Activated T-cell treated with anti-CD3 and anti-CD28 coated beads for 1 hour (primary cell): ENCODE results near the gene ALG3.

ENCODE experiments used
- DNase-seq: peaks from one replicate; pipeline ENCODE4 v3.0.0-alpha.2; 2020; ENCODE audit warnings: low read depth

The ALG3 gene

DNA sequence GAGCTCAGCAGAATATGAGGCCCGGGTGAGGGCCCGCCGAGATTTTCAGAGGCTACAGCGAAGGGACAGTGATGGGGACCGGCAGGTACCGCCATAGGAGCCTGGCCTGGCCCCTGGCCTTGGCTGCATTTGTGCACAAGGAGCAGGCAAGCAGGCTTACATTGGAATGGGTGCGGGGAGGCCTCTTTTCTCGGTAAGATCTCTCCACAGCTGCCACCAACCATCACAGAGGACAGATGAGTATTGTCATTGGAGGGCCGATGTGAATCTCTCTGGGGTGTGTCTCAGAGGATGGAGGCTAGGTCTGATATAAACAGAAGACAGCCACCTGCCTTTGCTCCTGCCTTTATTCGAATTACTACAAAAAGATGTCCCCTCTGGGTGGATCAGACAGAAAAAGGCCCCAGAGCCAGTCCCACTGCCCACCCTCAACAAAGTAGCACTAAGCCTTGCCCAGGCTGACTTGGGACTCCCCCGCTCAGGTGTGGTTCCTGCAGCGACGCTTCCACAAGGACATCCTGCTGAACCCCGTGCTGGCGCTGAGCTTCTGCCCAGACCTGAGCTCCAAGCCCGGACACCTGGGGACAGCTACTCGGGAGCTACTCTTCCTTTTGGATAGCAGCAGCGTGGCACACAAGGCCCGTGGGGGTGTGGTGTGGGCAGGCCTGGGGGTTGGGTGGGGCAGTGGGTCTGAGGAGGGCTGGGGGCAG lies 13.9 kb downstream of the ALG3 start:
- no peak for DNase-seq

DNA sequence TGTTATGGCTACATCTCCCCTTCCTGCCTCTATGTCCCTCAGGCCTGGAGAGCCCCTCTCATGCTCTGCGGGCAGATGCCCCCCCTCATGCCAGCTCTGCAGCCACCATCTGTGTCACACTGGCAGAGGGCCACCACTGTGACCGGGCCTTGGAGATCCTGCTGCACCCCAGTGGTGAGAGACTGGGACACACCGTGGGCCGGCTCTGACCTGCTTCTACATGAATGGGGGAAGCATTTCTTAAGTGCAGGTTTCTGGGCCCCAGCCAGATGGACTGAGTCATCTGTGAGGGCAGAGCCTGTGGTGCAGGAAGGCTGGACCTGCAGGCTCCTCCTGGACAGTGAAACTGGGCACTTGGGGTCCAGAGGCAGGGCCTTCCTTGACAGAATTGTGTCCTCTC lies 14.5 kb downstream of the ALG3 start:
- no peak for DNase-seq

DNA sequence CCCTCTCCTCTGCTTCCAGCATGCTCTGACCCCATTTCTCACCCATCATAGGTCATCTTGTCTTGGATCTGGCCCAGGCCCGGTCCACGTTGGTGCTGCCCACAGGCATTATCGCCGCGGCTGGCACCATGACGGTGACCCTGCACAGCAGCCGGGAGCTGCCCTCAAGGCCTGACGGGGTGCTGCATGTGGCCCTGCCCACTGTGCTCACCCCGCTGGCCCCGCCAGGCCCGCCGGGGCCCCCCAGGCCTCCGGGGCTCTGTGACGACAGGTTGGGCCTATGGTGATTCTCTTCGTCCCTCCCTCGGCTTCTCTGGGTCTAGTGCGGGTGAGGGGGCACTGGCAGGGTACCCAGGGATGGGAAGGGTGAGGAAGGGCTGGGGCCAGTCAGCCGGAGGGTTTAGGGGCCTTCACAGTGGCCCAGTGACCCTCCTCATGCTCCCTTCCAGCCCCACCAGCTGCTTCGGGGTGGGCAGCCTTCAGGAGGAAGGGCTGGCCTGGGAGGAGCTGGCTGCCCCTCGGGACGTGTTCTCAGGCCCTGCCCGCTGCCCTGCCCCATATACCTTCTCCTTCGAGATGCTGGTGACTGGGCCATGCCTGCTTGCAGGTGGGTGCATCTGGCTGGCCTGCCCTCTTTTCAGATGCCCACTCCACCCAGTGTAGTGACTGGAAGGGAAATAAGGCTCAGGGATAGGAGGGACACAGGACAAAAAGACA lies 15.5 kb downstream of the ALG3 start:
- DNase-seq, result no peak

DNA sequence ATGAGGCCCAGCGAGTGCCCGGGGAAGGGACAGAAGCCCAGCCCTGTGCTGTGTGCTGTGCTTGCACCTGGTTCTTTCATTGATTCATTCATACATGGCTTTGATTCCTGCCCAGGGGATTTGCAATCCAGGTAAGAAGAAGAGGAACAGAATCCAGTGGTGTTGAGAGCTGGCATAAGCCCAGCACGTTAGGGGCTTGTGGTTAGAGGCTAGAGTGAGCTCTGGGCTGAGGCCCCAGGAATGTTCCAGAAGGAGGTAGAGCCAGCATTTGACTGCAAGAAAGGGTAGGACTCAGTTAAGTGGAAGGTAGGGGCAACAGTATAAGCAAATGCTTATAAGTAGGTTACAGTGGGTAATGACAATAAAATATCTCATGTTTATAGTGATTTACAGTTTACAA lies 17.1 kb downstream of the ALG3 start:
- DNase-seq, result no peak

DNA sequence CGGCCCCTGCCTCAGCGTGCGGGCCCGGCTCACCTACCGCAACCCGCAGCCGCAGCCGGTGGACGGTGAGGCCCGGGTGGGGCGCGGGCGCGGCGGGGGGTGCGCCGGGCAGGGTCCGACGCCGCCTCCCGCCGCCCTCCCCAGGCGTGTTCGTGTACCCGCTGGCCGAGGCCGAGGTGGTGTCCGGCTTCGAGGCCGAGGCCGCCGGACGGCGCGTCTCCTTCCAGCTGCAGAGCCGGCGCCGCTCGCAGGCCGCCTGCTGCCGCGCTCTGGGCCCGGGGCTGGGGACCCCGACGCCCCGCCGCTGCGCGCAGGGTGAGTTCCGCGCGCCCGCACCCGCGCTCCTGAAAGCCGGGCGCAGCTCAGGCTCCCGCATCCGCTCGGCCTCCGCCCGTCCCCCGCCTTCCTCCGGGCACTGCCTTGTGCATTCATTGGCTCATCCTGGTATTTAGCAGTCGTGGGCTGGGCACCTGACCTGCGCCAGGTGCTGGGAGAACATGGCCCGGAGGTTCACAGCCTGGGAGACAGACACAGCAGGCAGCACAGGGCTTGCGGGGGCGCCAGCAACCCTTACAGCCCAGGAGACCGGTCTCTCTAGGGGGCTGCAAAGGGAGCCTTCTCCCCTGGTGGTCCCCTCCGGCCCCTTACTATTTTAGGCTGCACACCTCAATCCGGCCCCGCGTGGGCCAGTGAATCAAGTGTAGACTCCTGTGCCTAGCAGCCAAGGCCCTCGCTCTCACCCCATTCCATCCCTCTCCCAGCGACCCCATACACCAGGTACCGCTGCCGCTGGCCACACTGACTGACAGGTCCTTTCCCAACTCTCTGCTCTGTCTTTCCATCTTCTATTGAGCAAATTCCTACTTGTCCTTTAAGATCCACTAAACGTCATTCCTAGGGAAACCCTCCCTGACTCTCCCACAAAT lies 17.9 kb downstream of the ALG3 start:
- DNase-seq, result no peak

DNA sequence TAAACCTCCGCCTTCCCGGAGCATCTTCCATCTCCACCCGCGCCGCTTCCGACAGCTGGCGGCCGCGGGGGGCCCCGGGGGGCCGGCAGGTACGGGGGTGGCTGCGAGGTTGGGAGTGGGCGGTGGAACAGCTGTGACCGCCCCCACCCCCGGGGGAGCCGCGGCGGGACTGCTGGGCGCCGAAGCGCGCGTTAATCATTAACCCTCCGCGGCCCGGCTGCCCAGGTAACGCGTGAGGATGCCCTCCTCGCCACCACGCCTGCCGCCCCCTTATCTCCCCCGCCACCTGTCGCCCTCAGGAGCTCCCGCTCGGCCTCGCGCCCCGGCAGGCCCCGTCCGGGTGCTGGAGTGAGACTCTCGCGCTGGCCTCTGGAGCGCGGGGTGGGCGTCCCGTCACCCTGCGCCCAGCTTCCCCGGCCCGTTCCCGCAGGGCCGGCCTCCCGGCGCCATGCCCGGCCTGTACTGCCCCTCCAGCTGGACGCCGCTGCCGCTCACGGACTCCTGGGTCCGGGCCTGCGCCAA lies 18.6 kb downstream of the ALG3 start:
- no peak for DNase-seq

DNA sequence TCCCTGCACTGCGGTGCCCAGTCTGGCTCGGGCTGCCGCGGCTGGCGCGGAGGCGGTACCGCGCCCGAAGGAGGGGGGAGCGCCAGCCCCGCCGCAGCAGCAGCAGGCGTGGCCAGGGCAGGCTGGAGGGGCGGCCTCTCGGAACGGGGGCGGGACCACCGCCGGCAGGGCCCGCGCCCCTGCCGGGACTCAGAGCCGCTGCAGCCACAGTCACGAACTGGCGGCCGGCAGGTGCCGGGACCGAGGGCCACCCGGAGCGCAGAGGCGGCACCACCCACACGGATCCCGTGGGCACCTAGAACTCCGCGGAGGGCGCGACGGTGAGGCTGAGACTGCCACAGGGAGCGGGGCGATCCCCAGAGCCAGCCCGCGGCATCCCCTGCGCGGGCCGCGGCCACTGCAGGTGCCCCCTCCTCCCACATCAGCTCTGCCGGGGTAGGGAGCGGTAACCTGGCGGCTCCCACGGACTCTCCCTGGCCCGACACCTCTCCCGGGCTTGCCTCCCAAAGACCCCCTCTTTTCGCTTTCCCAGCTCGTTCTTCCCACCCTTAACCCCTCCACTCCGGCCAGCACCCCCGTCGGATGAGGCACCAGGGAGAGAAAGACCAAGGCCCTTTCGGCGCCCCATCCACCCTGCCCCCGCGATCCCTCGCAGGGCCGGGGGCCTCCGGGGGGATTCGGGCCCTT lies 19.2 kb downstream of the ALG3 start, which contains the start of gene VWA5B2:
Gene VWA5B2 (plus strand): TSS at position 192 of the 687 bp plus-strand sequence. CDS start 944 bp downstream, outside the sequence.
- DNase-seq, result peak; percentile 52

DNA sequence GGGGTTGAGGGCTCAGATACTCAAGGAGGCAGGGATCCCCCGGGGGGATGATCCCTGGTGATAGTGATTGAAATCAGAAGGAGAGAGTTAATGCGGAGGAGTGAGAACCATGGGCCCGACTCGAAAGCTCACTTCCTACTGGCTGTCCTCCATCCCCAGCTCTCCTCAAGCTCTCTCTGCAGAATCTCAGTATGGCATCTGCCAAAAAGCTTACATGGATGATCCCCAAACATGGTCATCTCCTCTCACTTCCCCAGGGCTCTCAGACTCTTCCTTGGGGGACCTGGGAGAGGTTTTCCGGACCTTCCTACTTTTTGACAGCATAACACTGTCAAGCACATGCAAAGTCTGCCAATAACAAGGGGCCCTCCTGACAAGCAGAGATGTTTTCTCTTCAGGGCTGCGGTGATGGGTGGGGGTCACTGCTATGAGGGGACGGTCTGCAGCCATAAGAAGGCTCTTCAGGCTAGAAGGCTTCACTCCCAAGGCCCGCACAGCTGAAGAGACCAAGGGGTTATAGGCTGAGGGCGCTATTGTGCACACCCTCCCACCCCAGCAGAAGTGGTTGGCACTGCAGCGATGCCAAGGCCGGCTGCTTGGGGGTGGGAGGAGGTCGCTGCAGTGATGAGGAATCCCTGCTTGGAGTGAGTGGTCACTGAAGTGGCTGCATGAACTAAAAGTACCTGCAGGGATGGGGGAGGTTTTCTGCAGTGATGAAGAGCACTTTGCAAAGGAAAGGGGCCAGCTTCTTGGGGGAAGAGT lies 20.2 kb downstream of the ALG3 start:
- no peak for DNase-seq

DNA sequence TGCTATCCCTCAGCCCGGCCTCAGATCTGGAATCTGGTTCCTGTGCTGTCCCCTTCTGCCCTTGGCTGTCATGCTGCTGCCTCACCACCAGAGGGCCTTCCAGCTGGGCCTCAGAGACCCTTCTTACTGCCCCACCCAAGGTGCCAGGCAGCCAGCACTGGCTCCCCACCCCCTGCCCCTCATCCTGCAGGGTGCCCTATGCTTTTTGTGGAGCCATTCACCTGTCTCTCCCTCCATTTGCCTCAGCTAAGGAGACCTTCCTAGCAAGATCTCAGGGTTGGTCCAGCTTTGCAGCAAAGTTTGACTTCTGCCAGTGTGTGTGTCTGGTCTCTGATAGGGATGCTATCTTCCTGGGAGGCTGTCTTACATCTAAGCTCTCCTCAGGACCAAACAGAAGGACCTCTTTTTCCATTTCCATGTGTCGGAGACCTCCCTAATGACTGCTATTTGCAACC lies 21.3 kb downstream of the ALG3 start:
- DNase-seq, result peak; percentile 42

DNA sequence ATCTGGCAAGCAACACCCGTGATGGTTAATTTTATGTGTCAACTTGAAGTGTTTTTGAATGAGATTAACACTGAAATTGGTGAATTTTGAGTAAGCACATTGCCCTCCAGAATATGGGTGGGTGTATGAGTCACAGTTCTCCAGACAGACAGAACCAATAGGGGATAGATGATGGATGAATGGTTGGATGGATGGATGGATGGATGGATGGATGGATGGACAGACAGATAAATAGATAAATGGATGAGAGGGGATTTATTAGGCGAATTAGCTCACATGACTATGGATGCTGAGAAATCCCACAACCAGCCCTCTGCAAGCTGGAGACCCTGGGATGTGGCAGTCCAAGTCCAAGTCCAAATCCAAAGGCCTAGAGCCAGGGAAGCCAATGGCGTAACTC lies 24.8 kb downstream of the ALG3 start:
- no peak for DNase-seq

DNA sequence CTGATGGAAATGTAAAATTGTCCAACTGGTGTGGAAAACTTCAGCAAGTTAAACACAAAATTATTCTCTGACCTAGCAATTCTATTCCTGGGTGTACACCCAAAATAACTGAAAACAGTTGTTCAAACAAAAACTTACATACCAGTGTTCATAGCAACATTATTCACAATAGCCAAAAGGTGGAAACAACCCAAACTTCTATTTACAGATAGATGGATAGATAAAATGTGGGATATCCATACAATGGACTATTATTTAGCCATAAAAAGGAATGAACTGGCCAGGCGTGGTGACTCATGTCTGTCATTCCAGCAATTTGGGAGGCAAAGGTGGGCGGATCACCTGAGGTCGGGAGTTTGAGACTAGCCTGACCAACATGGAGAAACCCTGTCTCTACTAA lies 26.2 kb downstream of the ALG3 start:
- DNase-seq, result no peak

DNA sequence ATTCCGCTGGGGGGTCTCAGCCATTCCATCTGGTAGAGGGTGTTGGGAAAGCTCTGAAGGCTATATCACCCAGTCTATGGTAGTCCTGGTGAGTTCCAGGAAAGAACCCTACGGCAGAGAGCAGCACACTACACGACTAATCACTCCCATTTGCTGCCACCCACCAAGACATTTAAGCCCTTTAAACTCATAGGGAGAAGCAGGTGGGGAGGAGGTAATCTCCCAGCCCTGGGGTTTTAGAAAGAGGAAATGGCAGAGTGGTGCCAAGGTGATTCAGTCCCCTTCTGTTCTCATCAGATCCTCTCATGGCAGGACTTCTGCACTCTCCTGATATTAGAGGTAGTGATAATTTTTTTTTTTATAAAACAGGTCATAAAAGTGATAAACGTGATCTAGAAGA lies 29.9 kb downstream of the ALG3 start:
- no peak for DNase-seq

DNA sequence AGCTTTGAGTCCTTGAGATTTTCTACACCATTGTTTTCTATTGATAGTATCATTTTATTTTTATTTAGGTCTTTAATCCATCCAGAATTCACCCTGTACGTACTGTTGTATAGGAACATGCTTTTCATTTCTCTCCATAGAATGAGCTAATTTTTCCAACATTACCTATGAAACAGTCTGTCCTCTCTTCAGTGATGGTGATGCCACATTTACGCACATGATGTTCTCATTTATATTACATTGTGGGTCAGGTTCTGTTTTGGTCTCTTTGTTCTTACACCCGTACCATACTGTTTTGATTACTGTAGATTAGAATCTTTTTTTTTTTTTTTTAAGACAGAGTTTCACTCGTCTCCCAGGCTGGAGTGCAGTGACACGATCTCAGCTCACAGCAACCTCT lies 37.0 kb downstream of the ALG3 start:
- DNase-seq, result no peak

DNA sequence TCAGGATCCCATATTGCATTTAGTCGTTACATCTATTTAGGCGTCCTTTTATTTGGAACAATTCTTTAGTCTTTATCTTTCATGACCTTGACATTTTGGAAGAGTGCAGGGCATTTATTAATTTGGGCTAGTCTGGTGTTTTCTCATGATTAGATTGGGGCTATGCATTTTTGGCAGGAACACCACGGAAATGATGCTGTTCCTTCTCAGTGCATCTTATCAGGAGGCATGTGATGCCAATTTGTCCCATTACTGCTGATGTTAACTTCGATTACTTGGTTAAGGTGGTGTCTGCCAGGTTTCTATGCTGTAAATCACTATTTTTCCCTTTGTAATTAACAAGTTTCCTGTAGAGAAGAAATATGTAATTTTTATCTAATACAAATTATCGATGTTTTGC lies 37.5 kb downstream of the ALG3 start:
- no peak for DNase-seq

DNA sequence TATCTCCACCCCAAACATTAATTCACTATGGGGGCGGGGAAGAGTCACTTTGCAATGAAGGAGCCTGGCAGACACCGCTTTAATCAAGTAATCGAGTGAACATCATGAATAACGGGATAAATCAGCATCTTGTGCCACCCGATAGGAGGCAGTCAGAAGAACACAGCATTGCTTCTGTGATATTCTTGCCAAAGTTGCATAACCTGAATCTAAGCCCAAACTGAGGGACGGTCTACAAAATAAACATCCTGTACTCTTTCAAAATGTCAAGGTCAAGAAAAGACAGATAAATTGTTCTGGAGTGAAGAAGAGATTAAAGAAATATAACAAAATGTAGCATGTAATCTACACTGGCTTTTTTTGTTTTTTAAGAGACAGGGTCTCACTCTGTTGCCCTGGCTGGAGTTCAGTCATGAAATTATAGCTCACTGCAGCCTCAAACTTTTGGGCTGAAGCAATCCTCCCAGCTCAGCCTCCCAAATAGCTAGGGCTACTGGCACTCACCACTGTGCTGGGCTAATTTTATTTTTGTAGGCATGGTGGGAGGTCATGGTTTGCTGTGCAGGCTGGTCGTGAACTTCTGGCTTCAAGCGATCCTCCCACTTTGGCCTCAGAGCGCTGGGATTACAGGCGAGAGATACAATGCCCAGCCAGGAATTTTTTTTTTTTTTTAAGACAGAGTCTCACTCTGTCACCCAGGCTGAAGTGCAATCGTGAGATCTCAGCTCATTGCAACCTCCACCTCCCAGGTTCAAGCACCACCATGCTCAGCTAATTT lies 39.4 kb downstream of the ALG3 start:
- DNase-seq, result no peak

DNA sequence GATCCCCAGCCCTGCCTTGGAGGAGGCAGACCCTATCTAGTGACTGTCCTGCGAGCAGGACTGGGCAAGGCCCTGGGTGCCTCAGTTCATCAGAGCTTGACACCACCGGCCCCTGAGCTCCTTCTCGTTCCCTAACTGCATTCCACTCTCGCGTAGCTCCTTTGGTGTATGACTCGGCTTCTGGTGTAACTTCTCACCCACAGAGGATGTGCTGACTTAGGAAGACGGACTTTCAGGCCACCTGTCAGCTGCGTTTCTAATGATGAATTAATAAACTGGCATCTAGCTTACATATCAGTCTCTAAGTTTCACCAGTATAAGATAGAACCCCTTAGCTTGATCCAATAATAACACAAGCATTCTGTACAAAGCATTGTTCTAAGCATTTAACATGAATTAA lies 45.2 kb downstream of the ALG3 start:
- DNase-seq, result no peak

DNA sequence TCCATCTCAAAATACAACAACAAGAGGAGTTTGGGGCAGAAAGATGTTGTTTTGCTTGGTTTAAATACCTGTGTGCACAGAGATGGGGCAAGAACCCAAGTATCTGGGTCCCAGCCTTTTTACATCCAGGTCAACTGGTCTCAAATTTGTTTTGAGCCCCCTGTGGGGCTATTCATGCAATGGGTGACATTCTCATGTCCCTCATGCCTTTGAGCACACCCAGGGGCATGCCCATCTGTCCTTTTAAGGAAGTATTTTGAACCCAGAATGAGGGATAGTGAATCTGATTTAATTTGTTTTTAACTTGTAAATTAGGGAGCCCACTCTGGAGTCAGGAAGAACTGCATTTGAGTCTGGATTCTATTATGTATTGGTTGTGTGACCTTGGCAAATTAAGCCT lies 47.9 kb downstream of the ALG3 start:
- DNase-seq, result no peak

DNA sequence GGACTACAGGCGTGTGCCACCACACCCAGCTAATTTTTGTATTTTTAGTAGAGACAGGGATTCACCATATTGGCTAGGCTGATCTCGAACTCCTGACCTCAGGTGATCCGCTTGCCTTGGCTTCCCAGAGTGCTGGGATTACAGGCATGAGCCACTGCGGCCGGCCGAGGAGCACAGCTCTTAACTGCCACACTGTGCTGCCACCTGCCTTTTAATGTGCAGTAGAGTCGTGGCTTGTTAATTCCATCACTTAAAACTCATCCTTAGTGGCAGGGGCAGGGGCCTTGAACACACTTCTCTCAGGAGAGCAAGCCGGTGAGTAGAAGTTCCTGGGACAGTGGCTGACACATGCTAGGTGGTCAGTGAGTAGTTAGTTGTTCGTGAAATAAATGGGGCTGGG lies 50.3 kb downstream of the ALG3 start:
- DNase-seq, result no peak

DNA sequence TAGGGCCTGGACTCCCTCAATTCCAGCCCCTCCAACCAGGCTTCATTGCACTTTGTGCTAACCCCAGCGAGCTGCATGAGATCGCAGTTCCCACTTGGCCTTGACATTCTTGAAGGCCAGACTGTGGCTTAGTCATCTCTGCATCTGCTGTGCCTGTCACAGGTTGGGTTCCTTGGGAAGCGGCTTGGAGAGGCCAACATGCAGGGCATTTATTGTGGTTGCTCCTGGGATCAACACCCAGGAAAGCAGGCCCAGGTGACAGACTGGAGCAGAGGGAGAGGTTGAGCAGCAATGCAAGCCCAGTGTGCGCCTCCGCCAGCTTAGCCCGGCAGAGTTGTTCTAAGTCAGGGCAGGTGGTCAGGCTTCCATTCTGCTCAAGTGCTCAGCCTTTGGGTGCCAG lies 52.2 kb downstream of the ALG3 start:
- no peak for DNase-seq

DNA sequence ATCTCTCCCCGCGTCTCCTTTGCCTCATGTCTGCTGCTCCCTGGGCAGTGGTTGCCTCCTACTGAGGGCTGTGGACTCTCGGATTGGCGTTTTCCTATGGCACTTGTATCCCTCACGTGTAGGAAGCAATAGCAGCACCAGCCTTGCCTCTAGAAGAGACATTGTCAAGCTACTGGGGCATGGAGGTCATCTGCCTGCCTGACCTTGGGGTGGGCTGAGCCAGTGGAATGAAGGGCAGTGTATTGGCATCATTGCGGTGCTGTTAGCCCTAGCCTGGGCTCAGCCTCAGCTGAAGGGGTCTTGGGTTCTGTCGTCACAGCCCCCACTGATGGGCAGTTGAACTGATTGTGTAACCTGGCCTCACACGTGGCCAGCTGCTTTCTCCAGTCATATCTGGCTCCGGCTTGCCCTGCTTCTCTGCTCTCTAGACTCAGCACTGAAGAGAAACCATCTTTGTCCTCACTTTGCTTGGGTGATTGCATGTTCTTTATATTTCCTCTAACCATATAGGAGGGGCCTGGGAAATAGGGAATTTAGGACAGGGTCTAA lies 54.7 kb downstream of the ALG3 start:
- no peak for DNase-seq
